ENCODE data around the gene MAPKAPK3. TPM values are rescaled to one million over a fixed set of nuclear protein-coding genes. Genes with fewer than 3 reads are reported as not detected.

MAPKAPK3 gene
- total and polyA plus RNA-seq, 12 donors: 40.6 to 101 (median 65.0) TPM

- no peak for TF ChIP-seq POLR2A (IDR thresholded peaks at IDR 0.05)
- TF ChIP-seq, protein P1, sequence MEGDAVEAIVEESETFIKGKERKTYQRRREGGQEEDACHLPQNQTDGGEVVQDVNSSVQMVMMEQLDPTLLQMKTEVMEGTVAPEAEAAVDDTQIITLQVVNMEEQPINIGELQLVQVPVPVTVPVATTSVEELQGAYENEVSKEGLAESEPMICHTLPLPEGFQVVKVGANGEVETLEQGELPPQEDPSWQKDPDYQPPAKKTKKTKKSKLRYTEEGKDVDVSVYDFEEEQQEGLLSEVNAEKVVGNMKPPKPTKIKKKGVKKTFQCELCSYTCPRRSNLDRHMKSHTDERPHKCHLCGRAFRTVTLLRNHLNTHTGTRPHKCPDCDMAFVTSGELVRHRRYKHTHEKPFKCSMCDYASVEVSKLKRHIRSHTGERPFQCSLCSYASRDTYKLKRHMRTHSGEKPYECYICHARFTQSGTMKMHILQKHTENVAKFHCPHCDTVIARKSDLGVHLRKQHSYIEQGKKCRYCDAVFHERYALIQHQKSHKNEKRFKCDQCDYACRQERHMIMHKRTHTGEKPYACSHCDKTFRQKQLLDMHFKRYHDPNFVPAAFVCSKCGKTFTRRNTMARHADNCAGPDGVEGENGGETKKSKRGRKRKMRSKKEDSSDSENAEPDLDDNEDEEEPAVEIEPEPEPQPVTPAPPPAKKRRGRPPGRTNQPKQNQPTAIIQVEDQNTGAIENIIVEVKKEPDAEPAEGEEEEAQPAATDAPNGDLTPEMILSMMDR (IDR thresholded peaks at IDR 0.05): no peak
- DNase-seq: no peak
- intact Hi-C loops (cut with DNase I): no loop called here
- peaks cover 0 to 16% of the 10 kb centered on the region in 2 donors for H3K36me3 ChIP-seq (replicated peaks in 1 of 2)
- no peaks in the 10 kb centered on the region for H3K9me3 ChIP-seq (replicated peaks in 1 of 3)
- WGBS, 4 donors: 75 to 90% (median 87%) methylated on average over 3 to 8 of the region's 8 CpGs
- no peak overlapping the region for H3K4me3 ChIP-seq
- peaks cover 12 to 23% of the 10 kb centered on the region in 2 donors for H3K4me1 ChIP-seq (replicated peaks in 1 of 2)
- no peak overlapping the region for H3K27ac ChIP-seq
- H3K27me3 ChIP-seq: no peaks in the 10 kb centered on the region
Measured at GRCh38 chr3:50651445-50651844, 34.5 kb downstream of the MAPKAPK3 start.

DNA sequence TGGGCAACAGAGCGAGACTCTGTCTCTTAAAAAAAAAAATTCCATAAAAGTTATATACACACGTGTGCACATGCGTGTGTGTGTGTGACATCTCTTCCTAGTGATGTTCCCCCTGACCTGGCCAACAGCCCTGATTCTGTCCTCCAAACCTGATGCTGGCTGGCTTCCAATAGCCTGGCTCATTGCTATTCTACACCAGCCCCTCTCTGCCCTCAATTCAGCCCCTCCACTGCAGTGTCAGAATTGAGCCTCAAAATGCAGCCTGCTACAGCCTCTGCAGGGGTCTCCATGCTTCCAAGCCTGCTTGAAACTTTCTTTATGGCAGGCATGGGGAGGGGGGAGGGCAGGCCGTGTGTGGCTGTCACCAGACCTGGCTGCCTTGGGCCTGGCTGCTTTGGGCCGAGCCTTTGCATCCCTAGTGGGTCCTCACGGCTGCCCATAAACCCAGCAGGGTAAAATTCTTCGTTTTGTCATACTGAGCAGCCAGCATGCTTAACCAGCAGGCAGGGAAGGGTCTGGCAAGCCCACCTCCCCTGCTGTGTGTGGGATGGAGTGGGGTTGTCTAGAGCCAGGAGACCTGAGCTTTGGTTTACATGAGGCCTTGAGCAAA, 35.1 kb downstream of the MAPKAPK3 start:
- H3K9me3 ChIP-seq (replicated peaks in 1 of 3): no peaks in the 10 kb centered on the region
- peaks cover 12 to 23% of the 10 kb centered on the region in 2 donors for H3K4me1 ChIP-seq (replicated peaks in 1 of 2)
- no peaks in the 10 kb centered on the region for H3K27me3 ChIP-seq
- intact Hi-C loops (cut with DNase I): no loop called here
- H3K36me3 ChIP-seq (replicated peaks in 1 of 2): peaks cover 0 to 11% of the 10 kb centered on the region in 2 donors
- DNase-seq: peak in 5 of 7 donors; percentile 43 to 60 (median 48)
- H3K27ac ChIP-seq: no peak overlapping the region
- TF ChIP-seq, protein P1 (IDR thresholded peaks at IDR 0.05): no peak
- no peak for TF ChIP-seq POLR2A (IDR thresholded peaks at IDR 0.05)
- H3K4me3 ChIP-seq: no peak overlapping the region
- 40 to 65% (median 61%) methylated on average over 4 to 7 of the region's 7 CpGs for WGBS, 4 donors

- 44 to 73% (median 62%) methylated on average over 2 of the region's 2 CpGs; no CpG with 5 or more reads in 1 of the 4 donors for WGBS, 4 donors
- no peaks in the 10 kb centered on the region for H3K27me3 ChIP-seq
- intact Hi-C loops (cut with DNase I): no loop called here
- H3K27ac ChIP-seq: no peak overlapping the region
- DNase-seq: peak in 3 of 7 donors; percentile 30 to 67 (median 46)
- H3K4me1 ChIP-seq (replicated peaks in 1 of 2): peaks cover 12 to 23% of the 10 kb centered on the region in 2 donors
- no peaks in the 10 kb centered on the region for H3K9me3 ChIP-seq (replicated peaks in 1 of 3)
- no peak for TF ChIP-seq POLR2A (IDR thresholded peaks at IDR 0.05)
- TF ChIP-seq, protein P1 (IDR thresholded peaks at IDR 0.05): peak in 5 of 6 experiments; percentile 21 to 45 (median 43)
- H3K4me3 ChIP-seq: no peak overlapping the region
- peaks cover 0 to 4% of the 10 kb centered on the region in 2 donors for H3K36me3 ChIP-seq (replicated peaks in 1 of 2)
Measured at GRCh38 chr3:50652709-50653108, 35.8 kb downstream of the MAPKAPK3 start.

- H3K36me3 ChIP-seq (replicated peaks in 1 of 2): no peaks in the 10 kb centered on the region
- H3K27ac ChIP-seq: no peak overlapping the region
- H3K4me3 ChIP-seq: no peak overlapping the region
- WGBS, 4 donors: 33 to 83% (median 74%) methylated on average over 1 to 3 of the region's 3 CpGs
- H3K9me3 ChIP-seq (replicated peaks in 1 of 3): no peaks in the 10 kb centered on the region
- TF ChIP-seq, protein P1 (IDR thresholded peaks at IDR 0.05): no peak
- no peak for TF ChIP-seq POLR2A (IDR thresholded peaks at IDR 0.05)
- H3K4me1 ChIP-seq (replicated peaks in 1 of 2): peaks cover 6 to 10% of the 10 kb centered on the region in 2 donors
- no peak for DNase-seq
- no peaks in the 10 kb centered on the region for H3K27me3 ChIP-seq
- intact Hi-C loops (cut with DNase I): no loop called here
Measured at GRCh38 chr3:50653937-50654595, 37.1 kb downstream of the MAPKAPK3 start.
